ENCODE measurements around the gene ACSS1.

- TF ChIP-seq CTCF (conservative IDR thresholded peaks at IDR 0.05; ENCODE audit: low read length) (no peak), EZH2phosphoT487 (IDR thresholded peaks at IDR 0.05; ENCODE audit: borderline replicate concordance) (no peak)
Observed at GRCh38 chr20:25048519-25048952, 9.4 kb downstream of the ACSS1 start.

Measured in Loucy (cell line).